Caco-2 (cell line): ENCODE results near the gene SPOCK1. TPM values are rescaled to one million over a fixed set of nuclear protein-coding genes. Genes with fewer than 3 reads are reported as not detected.

Source experiments
- BruUV-seq: library from RNA; stranded (reverse); fragments of 400-500 nt; replicated peaks from 2 replicates; lab custom pipeline; 2021; lab: Mats Ljungman, UMichigan
- CTCF ChIA-PET: fragments of 300-600 bp; sonication (Branson Sonifier 250); formaldehyde crosslinking; loops from one replicate; lab custom pipeline; 2022; ENCODE audit warnings: antibody characterized with exemption; lab: Charles Lee
- POLR2A ChIA-PET: fragments of 300-600 bp; sonication (Branson Sonifier 250); formaldehyde crosslinking; loops from one replicate; lab custom pipeline; 2022; ENCODE audit warnings: antibody characterized with exemption; lab: Charles Lee
- DNase-seq, 2 experiments: peaks; one replicate each; pipeline versions ENCODE4 v3.0.0 to v3.0.0-alpha.2; 2020 to 2022
- H3K27me3 ChIP-seq: replicated peaks from 2 replicates; pipeline ENCODE4 v1.6.0; 2011; ENCODE audit warnings: low read length; ENCODE audit not compliant: control insufficient read depth, insufficient read depth
- H3K36me3 ChIP-seq: 2 replicates; pipeline ENCODE4 v1.5.1; 2011; ENCODE audit warnings: low read length; ENCODE audit not compliant: control insufficient read depth, insufficient read depth
- H3K4me1 ChIP-seq: fragments of 250-450 bp; sonication (Bioruptor Pico); 2 replicates; pipeline ENCODE4 v1.5.1; 2020; ENCODE audit warnings: mild to moderate bottlenecking
- H3K4me3 ChIP-seq: 2 replicates; pipeline ENCODE4 v1.5.1; 2011; ENCODE audit warnings: low read depth, mild to moderate bottlenecking, control low read depth, low read length
- H3K9me3 ChIP-seq: fragments of 250-450 bp; sonication (Bioruptor Pico); 2 replicates; pipeline ENCODE4 v1.5.1; 2020; ENCODE audit warnings: mild to moderate bottlenecking, moderate library complexity
- H3K27ac Mint-ChIP-seq: one replicate; pipeline ENCODE4 v1.8.0; 2022; ENCODE audit warnings: mixed read lengths; ENCODE audit not compliant: unreplicated experiment
- H3K27me3 Mint-ChIP-seq: one replicate; pipeline ENCODE4 v1.8.0; 2022; ENCODE audit warnings: mixed read lengths; ENCODE audit not compliant: insufficient read depth, unreplicated experiment
- H3K36me3 Mint-ChIP-seq: one replicate; pipeline ENCODE4 v1.8.0; 2022; ENCODE audit warnings: mild to moderate bottlenecking, mixed read lengths; ENCODE audit not compliant: insufficient read depth, unreplicated experiment
- H3K4me1 Mint-ChIP-seq: one replicate; pipeline ENCODE4 v1.8.0; 2022; ENCODE audit warnings: low read depth, mixed read lengths; ENCODE audit not compliant: unreplicated experiment
- H3K4me3 Mint-ChIP-seq: one replicate; pipeline ENCODE4 v1.8.0; 2022; ENCODE audit warnings: mild to moderate bottlenecking, moderate library complexity, mixed read lengths; ENCODE audit not compliant: unreplicated experiment
- H3K9me3 Mint-ChIP-seq: one replicate; pipeline ENCODE4 v1.8.0; 2022; ENCODE audit warnings: mixed read lengths; ENCODE audit not compliant: unreplicated experiment
- CTCF ChIP-seq, 2 experiments: fragments of 200-600 bp in 1 of 2; IDR thresholded peaks; 1 replicate in 1 of 2; 2 replicates in 1 of 2; pipeline versions ENCODE4 v1.5.1 to v1.8.0; 2011 to 2022; ENCODE audit warnings: antibody characterized with exemption in 1 of 2, control low read depth in 1 of 2, inconsistent platforms in 1 of 2, low read depth in 1 of 2, low read length in 1 of 2, mild to moderate bottlenecking in 1 of 2, moderate library complexity in 1 of 2; ENCODE audit not compliant: insufficient read depth in 1 of 2, severe bottlenecking in 1 of 2, unreplicated experiment in 1 of 2
- intact Hi-C: fragments of 100-400 bp; cut with micrococcal nuclease; formaldehyde crosslinking; loops from one replicate; pipeline ENCODE4 v1.10.0; 2022; ENCODE audit not compliant: unreplicated experiment
- total RNA-seq: library from RNA; stranded (reverse); gene quantifications from 2 replicates; pipeline ENCODE4 v1.2.3, GENCODE V29; 2022

The SPOCK1 gene
- total RNA-seq, 1 experiment from 2014 or later, result not detected

DNA sequence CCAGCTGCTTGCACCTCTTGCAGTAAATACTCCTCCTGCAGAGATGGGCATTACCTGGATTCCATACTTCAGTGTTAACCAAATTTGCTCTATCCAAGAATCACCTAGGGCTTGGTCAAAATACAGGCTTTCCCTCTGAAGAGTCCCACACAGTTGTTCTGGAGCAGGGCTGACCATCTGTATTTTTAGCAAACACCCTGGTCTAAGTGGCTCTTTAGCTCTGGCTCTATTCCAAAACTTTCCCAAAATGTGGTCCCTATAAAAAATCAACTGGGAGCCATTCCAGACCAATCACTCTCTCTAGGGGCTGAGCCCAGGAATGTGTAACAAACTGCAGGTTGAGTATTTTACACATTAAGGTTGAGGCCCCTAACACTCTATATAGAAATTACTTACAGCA, 153.7 kb downstream of the SPOCK1 start:
- Mint-ChIP-seq H3K9me3 (no peaks in the 10 kb centered on the region), H3K27ac (no peak overlapping the region), H3K36me3 (no peaks in the 10 kb centered on the region), H3K27me3 (peaks cover 12% of the 10 kb centered on the region), H3K4me1 (no peaks in the 10 kb centered on the region), H3K4me3 (no peak overlapping the region)
- no peak for TF ChIP-seq CTCF (IDR thresholded peaks at IDR 0.05; ENCODE audit: insufficient read depth in 1 of 2, low read depth in 1 of 2, low read length in 1 of 2, severe bottlenecking in 1 of 2, unreplicated experiment in 1 of 2)
- no peaks in the 10 kb centered on the region for H3K36me3 ChIP-seq
- POLR2A ChIA-PET, result no interaction called here
- H3K4me1 ChIP-seq, result no peaks in the 10 kb centered on the region
- BruUV-seq, result no TSS peak
- intact Hi-C loops, result loop anchor here (5.0 kb wide), 1 partner anchor 152 kb away; the partner anchor contains the start of gene SPOCK1
- H3K4me3 ChIP-seq, result no peak overlapping the region
- CTCF ChIA-PET, result interaction anchor here (1.4 kb wide), 1 partner anchor 25 kb away, joined by 7 read pairs; no protein-coding TSS in a partner anchor
- H3K27me3 ChIP-seq, result peaks cover 1% of the 10 kb centered on the region
- no peaks in the 10 kb centered on the region for H3K9me3 ChIP-seq
- no peak for DNase-seq

- Histone ChIP-seq H3K4me3 (no peak overlapping the region), H3K4me1 (no peaks in the 10 kb centered on the region), H3K27me3 (peaks cover 1% of the 10 kb centered on the region), H3K36me3 (no peaks in the 10 kb centered on the region), H3K9me3 (no peaks in the 10 kb centered on the region)
- Mint-ChIP-seq H3K4me3 (no peak overlapping the region), H3K36me3 (no peaks in the 10 kb centered on the region), H3K9me3 (no peaks in the 10 kb centered on the region), H3K27me3 (peaks cover 10% of the 10 kb centered on the region), H3K4me1 (no peaks in the 10 kb centered on the region), H3K27ac (no peak overlapping the region)
- CTCF ChIA-PET, result interaction anchor here (0.6 to 1.4 kb wide), 4 partner anchors 9 to 316 kb away, joined by 3 to 7 read pairs (median 3); no protein-coding TSS in a partner anchor
- POLR2A ChIA-PET, result no interaction called here
- BruUV-seq, result no TSS peak
- peak in 1 of 2 experiments; percentile 34 for DNase-seq
- peak; percentile 62 to 74 for TF ChIP-seq CTCF (IDR thresholded peaks at IDR 0.05; ENCODE audit: insufficient read depth in 1 of 2, low read depth in 1 of 2, low read length in 1 of 2, severe bottlenecking in 1 of 2, unreplicated experiment in 1 of 2)
- intact Hi-C loops, result loop anchor here (5.0 kb wide), 1 partner anchor 152 kb away; the partner anchor contains the start of gene SPOCK1
These were observed 154.3 kb downstream of the SPOCK1 start for GRCh38 chr5:137344723-137345322.

DNA sequence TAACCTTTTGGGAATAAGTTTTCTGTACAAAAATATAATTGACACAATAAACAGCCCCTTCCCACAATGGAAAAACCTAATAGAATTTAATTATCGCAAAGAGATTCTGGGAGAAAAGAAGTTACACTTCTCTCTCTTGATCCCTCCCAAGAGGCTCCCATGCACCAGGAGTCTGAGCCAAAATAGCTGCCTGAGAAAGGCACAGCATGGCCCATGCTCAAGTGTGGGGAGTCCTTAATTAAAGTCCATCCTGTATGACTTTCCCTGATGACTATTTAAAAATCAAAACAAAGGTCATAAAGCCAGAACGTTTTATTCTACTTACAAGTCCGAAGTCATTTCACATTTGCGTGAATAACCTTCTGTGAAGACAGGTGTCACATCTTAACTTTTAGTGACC, 155.1 kb downstream of the SPOCK1 start:
- intact Hi-C loops, result no loop called here
- ChIA-PET CTCF (no interaction called here), POLR2A (no interaction called here)

More for the DNA sequence above, 155.1 kb downstream of the SPOCK1 start:
- H3K36me3 Mint-ChIP-seq, result no peaks in the 10 kb centered on the region
- no peak for TF ChIP-seq CTCF (IDR thresholded peaks at IDR 0.05; ENCODE audit: insufficient read depth in 1 of 2, low read depth in 1 of 2, low read length in 1 of 2, severe bottlenecking in 1 of 2, unreplicated experiment in 1 of 2)
- Histone ChIP-seq H3K36me3 (no peaks in the 10 kb centered on the region), H3K9me3 (no peaks in the 10 kb centered on the region), H3K4me3 (no peak overlapping the region), H3K4me1 (no peaks in the 10 kb centered on the region), H3K27me3 (no peaks in the 10 kb centered on the region; the same call in none of the 2 replicates)
- H3K27ac Mint-ChIP-seq, result no peak overlapping the region
- DNase-seq, result no peak
- H3K4me3 Mint-ChIP-seq, result no peak overlapping the region
- H3K9me3 Mint-ChIP-seq, result no peaks in the 10 kb centered on the region
- H3K27me3 Mint-ChIP-seq, result peaks cover 9% of the 10 kb centered on the region
- no peaks in the 10 kb centered on the region for H3K4me1 Mint-ChIP-seq
- no TSS peak for BruUV-seq
